ENCODE data around the gene POLR1G. TPM values are rescaled to one million over a fixed set of nuclear protein-coding genes. Genes with fewer than 3 reads are reported as not detected.
"Not testable (repeated sequence)": the region's sequence is repeated elsewhere in the genome, so short reads cannot be mapped to it uniquely, and the experiment has no call there.

POLR1G gene
- total RNA-seq, 1 donor from 2014 or later, result 6.9 TPM

- no peak for DNase-seq (ENCODE audit: low spot score)
Observed at GRCh38 chr19:45420356-45420755, 13.9 kb downstream of the POLR1G start.

- DNase-seq (ENCODE audit: low spot score), result no peak
Observed at GRCh38 chr19:45420871-45421270, 14.4 kb downstream of the POLR1G start.

- no peak for DNase-seq (ENCODE audit: low spot score)
Observed at GRCh38 chr19:45421947-45422498, 15.6 kb downstream of the POLR1G start.

GRCh38 chr19:45423033-45423588 is 16.7 kb downstream of the POLR1G start:
- no peak for DNase-seq (ENCODE audit: low spot score)

GRCh38 chr19:45423589-45424190 is 17.2 kb downstream of the POLR1G start, which contains the start of gene ERCC1:
Gene ERCC1, minus strand, starts transcription at chr19:45423917. Its CDS starts 543 bp downstream, at chr19:45423374.
- DNase-seq (ENCODE audit: low spot score), result peak; percentile 96

- peak; percentile 76 for DNase-seq (ENCODE audit: low spot score)
Observed at GRCh38 chr19:45424191-45425058, 18.0 kb downstream of the POLR1G start.

- no peak for DNase-seq (ENCODE audit: low spot score)
Observed at GRCh38 chr19:45428384-45429231, 22.2 kb downstream of the POLR1G start.

- not testable (repeated sequence) for DNase-seq (ENCODE audit: low spot score)
Observed at GRCh38 chr19:45429896-45430295, 23.5 kb downstream of the POLR1G start.

- not testable (repeated sequence) for DNase-seq (ENCODE audit: low spot score)
Observed at GRCh38 chr19:45431008-45431407, 24.6 kb downstream of the POLR1G start.

- not testable (repeated sequence) for DNase-seq (ENCODE audit: low spot score)
Observed at GRCh38 chr19:45432543-45432942, 26.1 kb downstream of the POLR1G start.

GRCh38 chr19:45437328-45437727 is 30.9 kb downstream of the POLR1G start:
- no peak for DNase-seq (ENCODE audit: low spot score)

GRCh38 chr19:45439190-45439568 is 32.7 kb downstream of the POLR1G start:
- no peak for DNase-seq (ENCODE audit: low spot score)

- DNase-seq (ENCODE audit: low spot score), result peak; percentile 86
Observed at GRCh38 chr19:45439569-45440258, 33.3 kb downstream of the POLR1G start.

GRCh38 chr19:45440259-45440638 is 33.8 kb downstream of the POLR1G start:
- no peak for DNase-seq (ENCODE audit: low spot score)

GRCh38 chr19:45440873-45441654 is 34.6 kb downstream of the POLR1G start:
- no peak for DNase-seq (ENCODE audit: low spot score)

- DNase-seq (ENCODE audit: low spot score), result no peak
Observed at GRCh38 chr19:45442408-45442777, 35.9 kb downstream of the POLR1G start.

- DNase-seq (ENCODE audit: low spot score), result no peak
Observed at GRCh38 chr19:45442778-45443461, 36.5 kb downstream of the POLR1G start.

GRCh38 chr19:45443462-45444317 is 37.2 kb downstream of the POLR1G start:
- DNase-seq (ENCODE audit: low spot score), result peak; percentile 94

Data from ureter (tissue), 1 donor.